ENCODE results near the gene HELZ2.

Gene HELZ2

GRCh38 chr20:63525185-63525584 is 48.9 kb downstream of the HELZ2 start:
- DNase-seq (ENCODE audit: low read depth in 2 of 3, low spot score in 1 of 3), result no peak
